BLaER1 treated with 17β-estradiol and CSF1 and Interleukin-3, amounts not matched to agents 10 nM and 100 nM (cell line): Measurements from ENCODE around the gene PAPSS2.
"Not testable (repeated sequence)": the region's sequence is repeated elsewhere in the genome, so short reads cannot be mapped to it uniquely, and the experiment has no call there.

Experiments
- H3K27ac ChIP-seq, 11 experiments: shearing (Covaris generic); formaldehyde crosslinking; 2 replicates each; pipeline ENCODE4 v1.8.1; 2022
- H3K27me3 ChIP-seq, 11 experiments: shearing (Covaris generic); formaldehyde crosslinking; 2 replicates each; pipeline ENCODE4 v1.8.1; 2022
- H3K36me3 ChIP-seq, 11 experiments: shearing (Covaris generic); formaldehyde crosslinking; 2 replicates each; pipeline ENCODE4 v1.8.1; 2022
- H3K4me1 ChIP-seq, 10 experiments: shearing (Covaris generic); formaldehyde crosslinking; 2 replicates each; pipeline ENCODE4 v1.8.1; 2022
- H3K4me2 ChIP-seq, 11 experiments: shearing (Covaris generic); formaldehyde crosslinking; 2 replicates each; pipeline ENCODE4 v1.8.1; 2022
- H3K4me3 ChIP-seq, 10 experiments: shearing (Covaris generic); formaldehyde crosslinking; 2 replicates each; pipeline ENCODE4 v1.8.1; 2022
- H3K9ac ChIP-seq, 11 experiments: shearing (Covaris generic); formaldehyde crosslinking; 2 replicates each; pipeline ENCODE4 v1.8.1; 2022
- H3K9me3 ChIP-seq, 11 experiments: shearing (Covaris generic); formaldehyde crosslinking; replicated peaks in 1 of 11; 2 replicates each; pipeline ENCODE4 v1.8.1; 2022
- H4K20me1 ChIP-seq, 11 experiments: shearing (Covaris generic); formaldehyde crosslinking; 2 replicates each; pipeline ENCODE4 v1.8.1; 2022
- Cebpa-rat ChIP-seq, 11 experiments: shearing (Covaris generic); IDR thresholded peaks; 2 replicates each; pipeline ENCODE4 v1.8.1; 2022

The PAPSS2 gene

DNA sequence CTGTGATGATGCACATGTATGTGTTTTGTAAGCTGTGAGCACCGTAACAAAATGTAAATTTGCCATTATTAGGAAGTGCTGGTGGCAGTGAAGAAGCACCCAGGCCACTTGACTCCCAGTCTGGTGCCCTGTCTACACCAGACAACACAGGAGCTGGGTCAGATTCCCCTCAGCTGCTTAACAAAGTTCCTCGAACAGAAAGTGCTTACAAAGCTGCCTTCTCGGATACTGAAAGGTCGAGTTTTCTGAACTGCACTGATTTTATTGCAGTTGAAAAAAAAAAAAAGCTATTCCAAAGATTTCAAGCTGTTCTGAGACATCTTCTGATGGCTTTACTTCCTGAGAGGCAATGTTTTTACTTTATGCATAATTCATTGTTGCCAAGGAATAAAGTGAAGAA is 87.2 kb downstream of the PAPSS2 start:
- Histone ChIP-seq H3K4me1 (peaks cover 0 to 11% (median 0%) of the 10 kb centered on the region in 10 experiments; a peak in 3 of 20 replicates), H4K20me1 (no peaks in the 10 kb centered on the region), H3K9ac (no peak overlapping the region), H3K27ac (no peak overlapping the region), H3K27me3 (no peaks in the 10 kb centered on the region), H3K9me3 (no peaks in the 10 kb centered on the region), H3K4me3 (no peak overlapping the region), H3K4me2 (no peak overlapping the region), H3K36me3 (peaks cover 0 to 4% (median 3%) of the 10 kb centered on the region in 11 experiments; a peak in 7 of 22 replicates)
- no peak for TF ChIP-seq Cebpa-rat (IDR thresholded peaks at IDR 0.05)

DNA sequence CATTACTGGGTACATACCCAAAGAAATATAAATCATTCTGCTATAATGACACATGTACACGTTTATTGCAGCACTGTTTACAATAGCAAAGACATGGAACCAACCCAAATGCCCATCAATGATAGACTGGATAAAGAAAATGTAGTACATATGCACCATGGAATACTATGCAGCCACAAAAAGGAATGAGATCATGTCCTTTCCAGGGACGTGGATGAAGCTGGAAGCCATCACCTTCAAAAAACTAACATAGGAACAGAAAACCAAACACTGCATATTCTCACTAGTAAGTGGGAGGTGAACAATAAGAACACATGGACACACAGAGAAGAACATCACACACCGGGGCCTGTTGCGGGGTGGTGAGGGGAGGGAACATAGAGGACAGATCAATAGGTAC is 88.6 kb downstream of the PAPSS2 start:
- H3K4me2 ChIP-seq, H4K20me1 ChIP-seq, H3K27ac ChIP-seq, H3K4me3 ChIP-seq, H3K27me3 ChIP-seq, H3K9me3 ChIP-seq, H3K9ac ChIP-seq: not testable (repeated sequence)
- Histone ChIP-seq H3K4me1 (peaks cover 0 to 13% (median 2%) of the 10 kb centered on the region in 10 experiments; a peak in 8 of 20 replicates), H3K36me3 (peaks cover 0 to 18% (median 9%) of the 10 kb centered on the region in 11 experiments; a peak in 10 of 22 replicates)

DNA sequence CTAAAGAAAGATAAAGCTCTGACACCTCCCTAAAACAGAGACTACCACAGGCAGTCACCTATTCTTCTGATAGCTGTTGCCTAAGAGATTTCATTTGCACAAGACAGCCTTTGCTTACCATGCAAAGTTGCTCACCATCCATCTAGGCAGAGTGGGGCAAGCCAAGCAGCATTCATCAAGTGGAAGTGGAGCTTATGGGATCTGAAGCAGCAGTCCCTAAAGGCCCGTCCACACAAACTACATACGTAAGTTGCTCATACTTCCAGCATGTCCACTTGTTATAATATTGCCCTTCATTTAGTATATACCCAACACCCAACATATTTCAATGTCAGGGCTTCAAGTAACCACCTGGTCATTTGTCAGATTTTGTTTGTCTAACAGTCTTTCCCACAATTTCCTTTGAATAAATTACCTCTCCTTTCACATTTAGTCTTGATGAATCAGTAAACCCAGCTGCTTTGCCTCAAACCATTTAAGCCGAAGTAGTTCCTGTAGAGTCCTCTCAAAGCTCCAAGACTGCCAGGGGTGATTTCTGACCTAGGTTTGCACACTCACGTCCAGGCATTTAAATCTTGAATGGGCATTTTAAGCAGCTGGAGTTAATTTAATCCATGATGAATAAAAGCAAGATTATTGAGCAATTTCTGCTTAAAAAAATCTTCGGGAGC is 90.5 kb downstream of the PAPSS2 start:
- Histone ChIP-seq H3K9ac (no peak overlapping the region), H4K20me1 (no peaks in the 10 kb centered on the region), H3K27ac (no peak overlapping the region), H3K27me3 (no peaks in the 10 kb centered on the region), H3K4me3 (no peak overlapping the region), H3K36me3 (peaks cover 12 to 37% (median 25%) of the 10 kb centered on the region in 11 experiments; a peak in 21 of 22 replicates), H3K4me2 (no peak overlapping the region), H3K9me3 (no peaks in the 10 kb centered on the region), H3K4me1 (peaks cover 0 to 12% (median 2%) of the 10 kb centered on the region in 10 experiments; a peak in 8 of 20 replicates)
- TF ChIP-seq Cebpa-rat (IDR thresholded peaks at IDR 0.05), result no peak

DNA sequence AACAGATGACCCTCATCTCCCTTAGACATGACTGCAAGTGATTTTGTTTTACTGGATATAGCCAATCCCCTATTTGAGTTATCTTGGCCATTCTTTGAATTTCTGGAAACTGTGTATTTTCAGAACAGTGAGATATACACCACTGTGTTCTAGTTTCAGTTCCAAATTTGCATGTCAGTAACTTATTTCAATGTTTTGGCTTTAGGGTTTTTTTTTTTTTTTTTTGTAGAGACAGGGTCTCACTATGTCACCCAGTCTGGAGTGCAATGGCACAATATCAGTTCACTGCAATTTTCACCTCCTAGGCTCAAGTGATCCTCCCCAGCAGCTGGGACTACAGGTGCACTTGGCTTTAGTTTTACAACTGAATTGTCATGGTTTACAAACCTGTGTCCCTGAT is 91.1 kb downstream of the PAPSS2 start:
- Histone ChIP-seq H3K4me3 (no peak overlapping the region), H3K36me3 (peaks cover 19 to 44% (median 31%) of the 10 kb centered on the region in 11 experiments; a peak in 21 of 22 replicates), H3K9me3 (no peaks in the 10 kb centered on the region), H3K9ac (no peak overlapping the region), H3K4me2 (no peak overlapping the region), H3K4me1 (peaks cover 0 to 12% (median 2%) of the 10 kb centered on the region in 10 experiments; a peak in 8 of 20 replicates), H3K27me3 (no peaks in the 10 kb centered on the region), H3K27ac (no peak overlapping the region), H4K20me1 (no peaks in the 10 kb centered on the region)
- no peak for TF ChIP-seq Cebpa-rat (IDR thresholded peaks at IDR 0.05)

DNA sequence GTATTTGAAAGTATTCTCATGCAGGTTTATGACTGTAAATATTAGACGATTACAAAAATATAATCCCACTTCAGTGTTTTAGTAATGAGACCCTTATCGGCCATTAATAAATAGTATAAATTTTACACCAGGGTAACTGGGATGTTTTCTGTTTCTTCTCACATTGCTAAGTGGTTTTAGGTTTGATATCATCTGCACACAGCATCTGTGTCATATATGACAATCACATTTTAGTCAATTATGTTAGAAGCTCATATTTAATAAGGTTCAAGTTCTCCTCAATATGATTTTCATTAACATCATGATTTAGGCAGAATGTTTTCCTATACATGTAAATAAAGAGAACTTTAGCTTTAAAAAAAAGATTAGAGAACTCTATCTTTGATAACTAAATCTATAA is 91.6 kb downstream of the PAPSS2 start:
- Histone ChIP-seq H3K4me2 (no peak overlapping the region), H3K36me3 (peaks cover 22 to 48% (median 36%) of the 10 kb centered on the region in 11 experiments; a peak in 21 of 22 replicates), H4K20me1 (no peaks in the 10 kb centered on the region), H3K9ac (no peak overlapping the region), H3K4me3 (no peak overlapping the region), H3K27ac (no peak overlapping the region), H3K27me3 (no peaks in the 10 kb centered on the region), H3K4me1 (peaks cover 0 to 12% (median 2%) of the 10 kb centered on the region in 10 experiments; a peak in 8 of 20 replicates), H3K9me3 (no peaks in the 10 kb centered on the region)
- no peak for TF ChIP-seq Cebpa-rat (IDR thresholded peaks at IDR 0.05)

GRCh38 chr10:87752566-87752965 is 92.9 kb downstream of the PAPSS2 start:
- no peak overlapping the region for H3K4me3 ChIP-seq
- H3K36me3 ChIP-seq, result peaks cover 22 to 56% (median 42%) of the 10 kb centered on the region in 11 experiments; a peak in 21 of 22 replicates
- no peak overlapping the region for H3K27ac ChIP-seq
- H3K27me3 ChIP-seq, result no peaks in the 10 kb centered on the region
- H4K20me1 ChIP-seq, result no peaks in the 10 kb centered on the region
- H3K4me1 ChIP-seq, result peaks cover 0 to 12% (median 2%) of the 10 kb centered on the region in 10 experiments; a peak in 8 of 20 replicates
- no peaks in the 10 kb centered on the region for H3K9me3 ChIP-seq
- TF ChIP-seq Cebpa-rat (IDR thresholded peaks at IDR 0.05), result no peak
- H3K9ac ChIP-seq, result no peak overlapping the region
- peak overlapping the region in 2 of 11 experiments; percentile 3 to 29; a peak in 2 of 22 replicates for H3K4me2 ChIP-seq

GRCh38 chr10:87753995-87754866 is 94.6 kb downstream of the PAPSS2 start:
- no peak overlapping the region for H3K9ac ChIP-seq
- H4K20me1 ChIP-seq, result no peaks in the 10 kb centered on the region
- TF ChIP-seq Cebpa-rat (IDR thresholded peaks at IDR 0.05), result no peak
- no peak overlapping the region for H3K4me3 ChIP-seq
- H3K4me1 ChIP-seq, result peaks cover 0 to 12% (median 2%) of the 10 kb centered on the region in 10 experiments; a peak in 8 of 20 replicates
- H3K27ac ChIP-seq, result no peak overlapping the region
- H3K4me2 ChIP-seq, result no peak overlapping the region
- H3K9me3 ChIP-seq, result no peaks in the 10 kb centered on the region
- peaks cover 22 to 68% (median 46%) of the 10 kb centered on the region in 11 experiments; a peak in 21 of 22 replicates for H3K36me3 ChIP-seq
- no peaks in the 10 kb centered on the region for H3K27me3 ChIP-seq

GRCh38 chr10:87757685-87758084 is 98.0 kb downstream of the PAPSS2 start:
- no peak overlapping the region for H3K4me3 ChIP-seq
- no peaks in the 10 kb centered on the region for H3K9me3 ChIP-seq
- no peak for TF ChIP-seq Cebpa-rat (IDR thresholded peaks at IDR 0.05)
- peaks cover 7 to 36% (median 18%) of the 10 kb centered on the region in 10 experiments; a peak in 19 of 20 replicates for H3K4me1 ChIP-seq
- H4K20me1 ChIP-seq, result no peaks in the 10 kb centered on the region
- no peaks in the 10 kb centered on the region for H3K27me3 ChIP-seq
- H3K4me2 ChIP-seq, result no peak overlapping the region
- peaks cover 33 to 77% (median 55%) of the 10 kb centered on the region in 11 experiments; a peak in 21 of 22 replicates for H3K36me3 ChIP-seq
- no peak overlapping the region for H3K27ac ChIP-seq
- H3K9ac ChIP-seq, result no peak overlapping the region

DNA sequence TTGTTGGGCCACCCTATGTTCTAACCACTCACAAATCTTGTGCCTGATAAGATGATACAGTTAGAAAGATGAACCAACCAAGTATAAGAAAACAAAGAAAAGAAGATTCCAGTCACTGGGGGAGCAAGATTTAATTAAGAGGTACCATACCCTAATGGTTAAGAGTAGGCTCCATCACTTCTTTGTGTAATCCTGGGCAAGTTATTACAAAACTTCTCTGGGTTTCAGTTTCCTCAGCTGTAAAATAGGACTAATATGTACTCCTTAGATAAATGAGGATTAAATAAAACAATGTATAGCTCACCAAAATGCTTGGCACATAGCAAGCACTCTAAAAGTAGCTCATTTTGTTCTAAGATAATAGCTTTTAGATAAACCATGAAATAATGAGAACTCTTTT is 99.9 kb downstream of the PAPSS2 start:
- H3K4me1 ChIP-seq, result peaks cover 7 to 35% (median 17%) of the 10 kb centered on the region in 10 experiments; a peak in 19 of 20 replicates
- peaks cover 27 to 74% (median 53%) of the 10 kb centered on the region in 11 experiments for H3K36me3 ChIP-seq
- no peak overlapping the region for H3K4me3 ChIP-seq
- peak overlapping the region in 7 of 11 experiments; percentile 24 to 73 (median 38); a peak in 4 of 22 replicates for H3K4me2 ChIP-seq
- peak overlapping the region in 1 of 11 experiments; percentile 30; a peak in 1 of 22 replicates for H3K27ac ChIP-seq
- TF ChIP-seq Cebpa-rat (IDR thresholded peaks at IDR 0.05), result no peak
- no peaks in the 10 kb centered on the region for H3K9me3 ChIP-seq
- H3K9ac ChIP-seq, result no peak overlapping the region
- H3K27me3 ChIP-seq, result no peaks in the 10 kb centered on the region
- no peaks in the 10 kb centered on the region for H4K20me1 ChIP-seq
